D721Med (cell line): Measurements from ENCODE around the gene KDM3B.
"Not testable (repeated sequence)": the region's sequence is repeated elsewhere in the genome, so short reads cannot be mapped to it uniquely, and the experiment has no call there.

ENCODE experiments used
- DNase-seq: peaks from one replicate; pipeline ENCODE4 v3.0.0; 2011; ENCODE audit warnings: low spot score; ENCODE audit not compliant: insufficient read length
- FAIRE-seq: peaks from 2 replicates; lab custom pipeline; 2011; peaks lifted over from hg19 to GRCh38; lab: Jason Lieb, UNC
- TF ChIP-seq, protein P1 (sequence below): IDR thresholded peaks from 2 replicates; pipeline ENCODE4 v1.5.1; 2012; ENCODE audit warnings: mild to moderate bottlenecking, control low read depth; ENCODE audit not compliant: insufficient read depth; ENCODE audit errors: missing control alignments

Gene KDM3B, protein sequence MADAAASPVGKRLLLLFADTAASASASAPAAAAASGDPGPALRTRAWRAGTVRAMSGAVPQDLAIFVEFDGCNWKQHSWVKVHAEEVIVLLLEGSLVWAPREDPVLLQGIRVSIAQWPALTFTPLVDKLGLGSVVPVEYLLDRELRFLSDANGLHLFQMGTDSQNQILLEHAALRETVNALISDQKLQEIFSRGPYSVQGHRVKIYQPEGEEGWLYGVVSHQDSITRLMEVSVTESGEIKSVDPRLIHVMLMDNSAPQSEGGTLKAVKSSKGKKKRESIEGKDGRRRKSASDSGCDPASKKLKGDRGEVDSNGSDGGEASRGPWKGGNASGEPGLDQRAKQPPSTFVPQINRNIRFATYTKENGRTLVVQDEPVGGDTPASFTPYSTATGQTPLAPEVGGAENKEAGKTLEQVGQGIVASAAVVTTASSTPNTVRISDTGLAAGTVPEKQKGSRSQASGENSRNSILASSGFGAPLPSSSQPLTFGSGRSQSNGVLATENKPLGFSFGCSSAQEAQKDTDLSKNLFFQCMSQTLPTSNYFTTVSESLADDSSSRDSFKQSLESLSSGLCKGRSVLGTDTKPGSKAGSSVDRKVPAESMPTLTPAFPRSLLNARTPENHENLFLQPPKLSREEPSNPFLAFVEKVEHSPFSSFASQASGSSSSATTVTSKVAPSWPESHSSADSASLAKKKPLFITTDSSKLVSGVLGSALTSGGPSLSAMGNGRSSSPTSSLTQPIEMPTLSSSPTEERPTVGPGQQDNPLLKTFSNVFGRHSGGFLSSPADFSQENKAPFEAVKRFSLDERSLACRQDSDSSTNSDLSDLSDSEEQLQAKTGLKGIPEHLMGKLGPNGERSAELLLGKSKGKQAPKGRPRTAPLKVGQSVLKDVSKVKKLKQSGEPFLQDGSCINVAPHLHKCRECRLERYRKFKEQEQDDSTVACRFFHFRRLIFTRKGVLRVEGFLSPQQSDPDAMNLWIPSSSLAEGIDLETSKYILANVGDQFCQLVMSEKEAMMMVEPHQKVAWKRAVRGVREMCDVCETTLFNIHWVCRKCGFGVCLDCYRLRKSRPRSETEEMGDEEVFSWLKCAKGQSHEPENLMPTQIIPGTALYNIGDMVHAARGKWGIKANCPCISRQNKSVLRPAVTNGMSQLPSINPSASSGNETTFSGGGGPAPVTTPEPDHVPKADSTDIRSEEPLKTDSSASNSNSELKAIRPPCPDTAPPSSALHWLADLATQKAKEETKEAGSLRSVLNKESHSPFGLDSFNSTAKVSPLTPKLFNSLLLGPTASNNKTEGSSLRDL (N-terminal part only)

DNA sequence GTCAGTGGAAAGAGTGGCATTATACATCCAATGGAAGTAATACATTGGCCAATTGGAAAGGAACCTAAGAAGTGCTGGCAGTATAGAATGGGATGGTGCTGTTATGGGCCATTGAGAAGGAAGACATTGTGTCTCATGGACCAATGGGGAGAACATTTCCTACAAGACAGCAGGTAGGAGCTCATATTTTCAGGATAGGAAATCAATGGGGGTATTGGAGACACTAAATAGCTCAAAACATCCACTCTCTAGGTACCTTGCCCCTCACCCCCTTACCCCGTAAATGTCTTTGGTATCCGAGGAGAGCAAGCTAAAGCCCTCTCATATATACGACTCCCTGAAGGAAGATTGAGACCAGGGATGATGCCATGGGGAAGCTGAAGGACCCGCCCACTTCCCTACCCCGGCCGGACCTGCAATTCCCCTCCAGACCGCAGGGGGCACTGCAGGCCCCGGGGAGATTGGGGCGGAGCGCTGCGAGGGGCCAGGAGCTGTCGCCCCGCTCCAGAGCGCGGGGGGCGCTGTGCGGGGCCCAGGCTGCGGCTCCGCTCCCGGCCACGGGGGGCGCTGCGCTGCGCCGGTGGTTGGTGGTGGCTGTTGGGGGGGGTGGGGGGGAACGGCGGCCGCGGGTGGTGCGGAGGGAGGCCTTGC lies at the start of gene KDM3B:
KDM3B (plus strand) TSS at position 615 of the 651 bp plus-strand sequence. CDS start 111 bp downstream, outside the sequence.
- no peak for FAIRE-seq
- TF ChIP-seq, protein P1, sequence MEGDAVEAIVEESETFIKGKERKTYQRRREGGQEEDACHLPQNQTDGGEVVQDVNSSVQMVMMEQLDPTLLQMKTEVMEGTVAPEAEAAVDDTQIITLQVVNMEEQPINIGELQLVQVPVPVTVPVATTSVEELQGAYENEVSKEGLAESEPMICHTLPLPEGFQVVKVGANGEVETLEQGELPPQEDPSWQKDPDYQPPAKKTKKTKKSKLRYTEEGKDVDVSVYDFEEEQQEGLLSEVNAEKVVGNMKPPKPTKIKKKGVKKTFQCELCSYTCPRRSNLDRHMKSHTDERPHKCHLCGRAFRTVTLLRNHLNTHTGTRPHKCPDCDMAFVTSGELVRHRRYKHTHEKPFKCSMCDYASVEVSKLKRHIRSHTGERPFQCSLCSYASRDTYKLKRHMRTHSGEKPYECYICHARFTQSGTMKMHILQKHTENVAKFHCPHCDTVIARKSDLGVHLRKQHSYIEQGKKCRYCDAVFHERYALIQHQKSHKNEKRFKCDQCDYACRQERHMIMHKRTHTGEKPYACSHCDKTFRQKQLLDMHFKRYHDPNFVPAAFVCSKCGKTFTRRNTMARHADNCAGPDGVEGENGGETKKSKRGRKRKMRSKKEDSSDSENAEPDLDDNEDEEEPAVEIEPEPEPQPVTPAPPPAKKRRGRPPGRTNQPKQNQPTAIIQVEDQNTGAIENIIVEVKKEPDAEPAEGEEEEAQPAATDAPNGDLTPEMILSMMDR: peak; percentile 93
- DNase-seq: peak; percentile 72

DNA sequence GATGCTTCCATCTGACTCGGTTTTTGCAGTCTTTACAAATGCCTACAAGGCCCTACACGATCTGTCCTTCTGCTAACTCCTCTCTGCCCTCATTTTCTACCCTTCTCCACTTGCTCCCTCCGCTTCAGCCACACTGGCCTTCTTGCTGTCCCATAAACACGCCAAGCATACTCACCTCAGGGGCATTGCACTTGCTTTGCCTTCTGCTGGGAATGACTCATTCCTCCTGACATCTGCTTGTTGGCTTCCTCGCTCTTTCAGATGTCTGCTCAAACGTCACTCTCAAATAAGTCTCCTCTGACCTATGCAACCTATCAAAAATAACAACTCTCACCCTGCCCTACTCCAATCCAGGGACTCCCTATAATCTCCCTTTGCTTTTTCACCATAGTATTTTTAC lies 49.1 kb upstream of the KDM3B start:
- DNase-seq (no peak), FAIRE-seq (no peak)
- TF ChIP-seq, protein P1: no peak

DNA sequence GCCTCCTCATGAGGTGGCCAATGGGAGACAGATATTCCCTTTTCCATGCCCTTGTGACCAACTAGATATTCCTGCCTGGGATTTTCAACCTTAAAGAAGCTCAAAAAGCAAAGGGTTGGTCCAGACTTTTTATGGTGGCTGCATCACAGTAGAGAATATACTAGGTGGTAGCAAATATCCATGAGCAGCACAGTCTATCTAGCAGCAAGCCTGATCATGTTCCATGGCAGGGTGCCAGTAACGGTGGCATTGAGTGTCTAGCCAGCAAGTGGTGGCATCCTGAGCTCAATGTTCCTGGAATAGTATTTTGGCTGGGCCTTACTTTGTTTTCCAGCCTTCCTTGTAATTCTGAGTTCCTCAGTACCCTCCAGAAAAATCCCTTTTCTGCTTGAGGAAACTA lies 46.7 kb upstream of the KDM3B start:
- DNase-seq: no peak
- TF ChIP-seq, protein P1: no peak
- no peak for FAIRE-seq

DNA sequence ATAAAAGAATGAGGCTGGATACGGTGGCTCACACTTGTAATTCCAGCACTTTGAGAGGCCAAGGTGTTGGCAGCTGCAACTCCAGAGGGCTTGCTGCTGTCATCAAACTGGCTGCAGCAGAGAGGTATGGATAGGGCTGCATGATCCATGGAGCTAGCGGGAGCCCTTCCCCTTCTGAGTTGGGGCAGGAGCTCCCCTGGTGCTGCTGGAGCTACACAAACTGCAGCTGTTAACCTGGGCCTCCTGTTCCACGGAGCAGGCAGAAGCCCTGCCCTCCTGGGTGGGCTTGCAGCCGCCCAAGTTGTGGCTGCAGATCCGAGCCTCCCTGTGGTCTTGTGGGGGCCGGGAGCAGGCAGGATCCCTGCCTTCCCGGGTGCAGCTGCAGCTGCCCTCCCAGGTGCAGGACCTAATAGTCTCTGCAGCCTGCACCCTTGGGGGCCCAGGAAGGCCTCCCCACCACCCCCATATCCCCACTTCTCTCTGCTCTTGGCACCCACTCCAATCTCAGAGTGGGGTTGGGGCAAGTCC lies 36.7 kb upstream of the KDM3B start:
- DNase-seq (no peak), FAIRE-seq (no peak)
- TF ChIP-seq, protein P1: no peak

DNA sequence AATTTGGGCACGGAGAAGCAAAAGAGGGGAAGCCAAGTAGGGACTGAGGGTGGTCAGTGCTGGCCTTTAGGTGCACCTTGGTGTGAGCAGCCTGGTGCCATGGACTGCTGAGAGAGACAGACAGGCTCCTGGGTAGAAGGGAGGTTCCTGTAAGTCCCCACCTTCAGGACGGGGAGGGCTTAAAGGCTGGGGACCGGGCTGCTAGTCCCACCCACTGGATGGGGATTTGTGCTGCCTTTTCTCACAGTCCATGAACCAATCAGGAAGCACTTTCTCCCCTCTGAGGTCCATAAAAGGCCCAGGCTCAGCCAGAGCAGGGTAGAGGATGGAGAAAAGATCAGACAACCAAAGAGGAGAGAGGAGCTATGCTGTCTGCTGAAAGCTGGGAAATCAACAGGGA lies 36.1 kb upstream of the KDM3B start:
- TF ChIP-seq, protein P1: no peak
- no peak for FAIRE-seq
- DNase-seq: no peak

DNA sequence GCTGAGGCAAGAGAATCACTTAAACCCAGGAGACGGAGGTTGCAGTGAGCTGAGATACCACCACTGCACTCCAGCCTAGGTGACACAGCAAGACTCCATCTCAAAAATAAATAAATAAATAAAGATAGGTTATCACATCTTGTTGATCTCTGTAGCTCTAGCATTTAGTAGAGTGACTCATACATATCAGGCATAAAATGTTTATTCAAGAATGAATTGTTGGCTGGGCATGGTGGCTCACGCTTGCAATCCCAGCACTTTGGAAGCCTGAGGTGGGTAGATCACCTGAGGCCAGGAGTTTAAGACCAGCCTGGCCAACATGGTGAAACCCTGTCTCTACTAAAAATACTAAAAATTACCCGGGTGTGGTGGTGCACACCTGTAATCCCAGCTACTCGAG lies 34.3 kb upstream of the KDM3B start:
- not testable (repeated sequence) for FAIRE-seq, DNase-seq
